GM12891 (cell line): Measurements from ENCODE around the gene CCDC152.

Experiments used
- POLR2A ChIP-seq: IDR thresholded peaks from 2 replicates; pipeline ENCODE4 v1.6.1; 2011; ENCODE audit warnings: low read depth, low read length, control low read depth
- POLR2AphosphoS5 ChIP-seq: IDR thresholded peaks from 2 replicates; pipeline ENCODE4 v1.6.1; 2011; ENCODE audit warnings: low read depth, low read length, control low read depth
- SPI1 ChIP-seq: IDR thresholded peaks from 2 replicates; pipeline ENCODE4 v1.6.1; 2011; ENCODE audit warnings: low read depth, low read length, control low read depth

GRCh38 chr5:42825422-42826148 lies 69.0 kb downstream of the CCDC152 start:
- TF ChIP-seq POLR2AphosphoS5 (no peak), POLR2A (no peak), SPI1 (no peak)
